Right atrium auricular region (tissue), 2 donors: ENCODE data around the gene ME3. TPM values are rescaled to one million over a fixed set of nuclear protein-coding genes. Genes with fewer than 3 reads are reported as not detected.
"Not testable (repeated sequence)": the region's sequence is repeated elsewhere in the genome, so short reads cannot be mapped to it uniquely, and the experiment has no call there.

Experiments
- DNase-seq: peaks from one replicate; pipeline ENCODE4 v3.0.0-alpha.2; 2019; ENCODE audit warnings: low spot score
- H3K27ac ChIP-seq, 2 donors: fragments of 200-600 bp; sonication (generic); 1 replicate in 1 of 2; 2 replicates in 1 of 2; pipeline ENCODE4 v1.5.1; 2016 to 2019
- H3K27me3 ChIP-seq, 2 donors: fragments of 200-600 bp; sonication (generic); one replicate each; pipeline versions ENCODE4 v1.5.1 to v1.6.0; 2017 to 2019
- H3K36me3 ChIP-seq: fragments of 200-600 bp; sonication (generic); one replicate; pipeline ENCODE4 v1.5.1; 2016
- H3K4me1 ChIP-seq, 2 donors: fragments of 200-600 bp; sonication (generic); one replicate each; pipeline versions ENCODE4 v1.5.1 to v1.6.0; 2017 to 2019
- H3K4me3 ChIP-seq, 2 donors: fragments of 200-600 bp; sonication (generic); 1 replicate in 1 of 2; 2 replicates in 1 of 2; pipeline ENCODE4 v1.5.1; 2017 to 2019; ENCODE audit warnings: mild to moderate bottlenecking in 1 of 2, moderate library complexity in 1 of 2
- H3K9me3 ChIP-seq, 2 donors: fragments of 200-600 bp; sonication (generic); one replicate each; pipeline ENCODE4 v1.5.1; 2019
- total RNA-seq, 2 donors: library from RNA; depleted of rRNA; stranded (reverse); fragments of >200 nt; gene quantifications; one replicate each; pipeline ENCODE4 v1.1.0, GENCODE V29; 2016
- TF ChIP-seq, protein P1 (sequence below), 2 donors: fragments of 200-600 bp; sonication (generic); IDR thresholded peaks; one replicate each; pipeline ENCODE4 v1.5.1; 2019; ENCODE audit warnings: antibody characterized with exemption in 2 of 2

ME3 gene
- total RNA-seq, 2 donors from 2014 or later = 20.5 to 33.1 TPM

DNA sequence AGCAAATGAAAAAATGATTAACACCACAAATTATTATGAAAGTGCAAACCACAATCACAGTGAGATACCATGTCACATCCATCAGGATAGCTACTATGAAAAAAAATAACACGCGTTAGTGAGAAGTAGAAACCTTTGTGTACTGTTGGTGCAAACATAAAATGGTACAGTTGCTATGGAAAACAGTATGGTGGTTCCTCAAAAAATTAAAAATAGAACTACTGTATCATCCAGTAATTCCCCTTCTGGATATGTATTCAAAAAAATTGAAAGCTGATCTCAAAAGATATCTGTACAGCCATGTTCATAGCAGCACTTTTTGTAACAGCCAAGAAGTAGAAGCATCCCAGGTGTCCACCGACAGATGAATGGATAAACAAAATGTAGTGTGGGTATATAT is 254.3 kb downstream of the ME3 start:
- H3K9me3 ChIP-seq = no peaks in the 10 kb centered on the region
- DNase-seq = no peak

GRCh38 chr11:86416951-86417350 is 255.5 kb downstream of the ME3 start:
- H3K4me1 ChIP-seq, H3K4me3 ChIP-seq, H3K36me3 ChIP-seq, H3K27ac ChIP-seq, H3K9me3 ChIP-seq, DNase-seq, H3K27me3 ChIP-seq: not testable (repeated sequence)

More for the DNA sequence above, 254.3 kb downstream of the ME3 start:
- H3K27ac ChIP-seq = no peak overlapping the region
- H3K4me1 ChIP-seq = no peaks in the 10 kb centered on the region
- no peaks in the 10 kb centered on the region for H3K27me3 ChIP-seq
- H3K36me3 ChIP-seq = no peaks in the 10 kb centered on the region
- TF ChIP-seq, protein P1, sequence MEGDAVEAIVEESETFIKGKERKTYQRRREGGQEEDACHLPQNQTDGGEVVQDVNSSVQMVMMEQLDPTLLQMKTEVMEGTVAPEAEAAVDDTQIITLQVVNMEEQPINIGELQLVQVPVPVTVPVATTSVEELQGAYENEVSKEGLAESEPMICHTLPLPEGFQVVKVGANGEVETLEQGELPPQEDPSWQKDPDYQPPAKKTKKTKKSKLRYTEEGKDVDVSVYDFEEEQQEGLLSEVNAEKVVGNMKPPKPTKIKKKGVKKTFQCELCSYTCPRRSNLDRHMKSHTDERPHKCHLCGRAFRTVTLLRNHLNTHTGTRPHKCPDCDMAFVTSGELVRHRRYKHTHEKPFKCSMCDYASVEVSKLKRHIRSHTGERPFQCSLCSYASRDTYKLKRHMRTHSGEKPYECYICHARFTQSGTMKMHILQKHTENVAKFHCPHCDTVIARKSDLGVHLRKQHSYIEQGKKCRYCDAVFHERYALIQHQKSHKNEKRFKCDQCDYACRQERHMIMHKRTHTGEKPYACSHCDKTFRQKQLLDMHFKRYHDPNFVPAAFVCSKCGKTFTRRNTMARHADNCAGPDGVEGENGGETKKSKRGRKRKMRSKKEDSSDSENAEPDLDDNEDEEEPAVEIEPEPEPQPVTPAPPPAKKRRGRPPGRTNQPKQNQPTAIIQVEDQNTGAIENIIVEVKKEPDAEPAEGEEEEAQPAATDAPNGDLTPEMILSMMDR (IDR thresholded peaks at IDR 0.05) = no peak
- no peak overlapping the region for H3K4me3 ChIP-seq

- no peaks in the 10 kb centered on the region for H3K4me1 ChIP-seq
- no peak for DNase-seq
- no peak overlapping the region for H3K27ac ChIP-seq
Measured at GRCh38 chr11:86416494-86416893, 255.9 kb downstream of the ME3 start.

GRCh38 chr11:86415026-86415425 is 257.4 kb downstream of the ME3 start:
- H3K36me3 ChIP-seq = no peaks in the 10 kb centered on the region
- DNase-seq = no peak

More at GRCh38 chr11:86416494-86416893, 255.9 kb downstream of the ME3 start:
- Histone ChIP-seq H3K27me3 (no peaks in the 10 kb centered on the region), H3K4me3 (no peak overlapping the region), H3K36me3 (no peaks in the 10 kb centered on the region), H3K9me3 (no peaks in the 10 kb centered on the region)
- TF ChIP-seq, protein P1 (IDR thresholded peaks at IDR 0.05) = no peak

DNA sequence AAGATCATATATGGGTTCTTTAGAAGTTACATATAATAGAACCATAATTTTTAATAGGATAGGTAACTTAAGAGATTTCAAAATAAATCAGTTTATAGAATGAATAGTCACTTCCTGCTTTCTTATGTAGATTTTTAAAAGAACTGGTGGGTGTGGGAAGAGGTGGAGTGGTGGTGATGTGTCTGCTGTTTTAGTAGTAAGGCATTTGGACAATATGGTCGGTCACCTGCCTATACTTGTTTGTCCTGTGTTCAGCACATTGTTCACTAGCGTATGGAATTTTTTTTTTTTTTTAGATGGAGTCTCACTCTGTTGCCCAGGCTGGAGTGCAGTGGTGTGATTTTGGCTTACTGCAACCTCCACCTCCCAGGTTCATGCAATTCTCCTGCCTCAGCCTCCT is 258.4 kb downstream of the ME3 start:
- no peak for DNase-seq
- H3K4me1 ChIP-seq = no peaks in the 10 kb centered on the region
- H3K27ac ChIP-seq = no peak overlapping the region
- H3K27me3 ChIP-seq = no peaks in the 10 kb centered on the region
- H3K9me3 ChIP-seq = no peaks in the 10 kb centered on the region
- TF ChIP-seq, protein P1 (IDR thresholded peaks at IDR 0.05) = no peak
- H3K4me3 ChIP-seq = no peak overlapping the region
- H3K36me3 ChIP-seq = no peaks in the 10 kb centered on the region

More at GRCh38 chr11:86415026-86415425, 257.4 kb downstream of the ME3 start:
- H3K9me3 ChIP-seq = no peaks in the 10 kb centered on the region
- H3K4me3 ChIP-seq = no peak overlapping the region
- no peaks in the 10 kb centered on the region for H3K27me3 ChIP-seq
- TF ChIP-seq, protein P1 (IDR thresholded peaks at IDR 0.05) = no peak
- no peaks in the 10 kb centered on the region for H3K4me1 ChIP-seq
- H3K27ac ChIP-seq = no peak overlapping the region

- no peaks in the 10 kb centered on the region for H3K9me3 ChIP-seq
- TF ChIP-seq, protein P1 (IDR thresholded peaks at IDR 0.05) = no peak
- DNase-seq = no peak
- no peak overlapping the region for H3K4me3 ChIP-seq
- H3K36me3 ChIP-seq = no peaks in the 10 kb centered on the region
- H3K4me1 ChIP-seq = no peaks in the 10 kb centered on the region
- H3K27ac ChIP-seq = no peak overlapping the region
- H3K27me3 ChIP-seq = no peaks in the 10 kb centered on the region
Measured at GRCh38 chr11:86408845-86409244, 263.6 kb downstream of the ME3 start.
